ENCODE results near the gene ERN1. TPM values are rescaled to one million over a fixed set of nuclear protein-coding genes. Genes with fewer than 3 reads are reported as not detected.

Gene ERN1
- total and polyA plus RNA-seq, 2 of the 8 experiments (the other 6 are each of a cell fraction or from before 2014, with no cell fraction given) = 1.8 to 3.9 TPM

- Histone ChIP-seq H2BK5ac (ENCODE audit: low read depth, low read length) (no peak overlapping the region), H3K9me3 (ENCODE audit: insufficient read depth in 2 of 2, low read depth in 1 of 2, low read length in 1 of 2) (no peaks in the 10 kb centered on the region), H4K91ac (replicated peaks; ENCODE audit: insufficient read length, low read length) (no peak overlapping the region), H2BK20ac (ENCODE audit: low read length) (no peak overlapping the region), H3K27me3 (replicated peaks in 1 of 4; ENCODE audit: control insufficient read depth in 3 of 4, extremely low read depth in 1 of 4, insufficient read depth in 3 of 4, low read length in 3 of 4) (no peaks in the 10 kb centered on the region), H3K79me1 (ENCODE audit: low read depth, low read length) (no peaks in the 10 kb centered on the region), H3K23me2 (ENCODE audit: low read depth, low read length) (no peaks in the 10 kb centered on the region; the same call in 1 of the 2 replicates), H2BK120ac (replicated peaks; ENCODE audit: low read depth, low read length) (no peak overlapping the region), H3K4me2 (ENCODE audit: insufficient read depth in 1 of 2, low read depth in 2 of 2, low read length in 2 of 2) (no peak overlapping the region), H3K14ac (ENCODE audit: insufficient read length) (no peak overlapping the region), H3K56ac (replicated peaks; ENCODE audit: insufficient read length, low read depth, low read length) (no peak overlapping the region), H4K20me1 (replicated peaks in 1 of 2; ENCODE audit: control insufficient read depth in 1 of 2, insufficient read depth in 2 of 2, low read length in 2 of 2) (no peaks in the 10 kb centered on the region), H3K18ac (ENCODE audit: extremely low read depth, low read length) (no peak overlapping the region), H2BK15ac (ENCODE audit: low read length) (no peak overlapping the region), H4K8ac (ENCODE audit: extremely low read depth, insufficient read depth, low read length) (no peak overlapping the region), H3K27ac (ENCODE audit: low read depth, low read length) (no peak overlapping the region), H3K79me2 (ENCODE audit: control insufficient read depth in 1 of 2, insufficient read depth in 2 of 2, low read length in 2 of 2) (no peaks in the 10 kb centered on the region), H3K4me3 (ENCODE audit: extremely low read depth in 1 of 4, insufficient read depth in 2 of 4, low read depth in 3 of 4, low read length in 4 of 4) (no peak overlapping the region), H3K4ac (replicated peaks; ENCODE audit: insufficient read length, low read depth, low read length) (no peak overlapping the region), H3K9ac (replicated peaks in 1 of 4; ENCODE audit: extremely low read depth in 1 of 4, low read depth in 3 of 4, low read length in 3 of 4) (no peak overlapping the region), H3K23ac (ENCODE audit: insufficient read length) (no peak overlapping the region), H2AK5ac (ENCODE audit: low read depth, low read length) (no peak overlapping the region), H4K5ac (ENCODE audit: insufficient read length, low read depth, low read length) (no peak overlapping the region), H3K4me1 (replicated peaks in 1 of 4; ENCODE audit: control insufficient read depth in 3 of 4, insufficient read depth in 4 of 4, low read length in 3 of 4) (peaks cover 0 to 2% (median 0%) of the 10 kb centered on the region in 4 experiments; a peak in 1 of 7 replicates), H2AFZ (ENCODE audit: low read length) (no peak overlapping the region), H3K36me3 (ENCODE audit: control insufficient read depth in 2 of 4, insufficient read depth in 4 of 4, low read length in 3 of 4) (peaks cover 0 to 6% (median 1%) of the 10 kb centered on the region in 4 experiments; a peak in 5 of 8 replicates), H2BK12ac (ENCODE audit: low read depth, low read length) (no peak overlapping the region)
- DNase-seq (ENCODE audit: low read depth in 1 of 2, low spot score in 2 of 2) (no peak), FAIRE-seq (no peak)
- CTCF ChIA-PET (ENCODE audit: partially characterized antibody) = interaction anchor here (0.6 kb wide), 1 partner anchor 336 kb away, joined by 3 read pairs; no protein-coding TSS in a partner anchor
- POLR2A ChIA-PET (ENCODE audit: partially characterized antibody) = interaction anchor here (1.1 to 1.9 kb wide), 2 partner anchors 16 to 111 kb away, joined by 3 to 5 read pairs; partner anchors contain the start of gene TEX2
- WGBS, 2 experiments (ENCODE audit: extremely low coverage in 1 of 2, insufficient coverage in 1 of 2, insufficient read length in 1 of 2, insufficient replicate concordance in 2 of 2, low coverage in 1 of 2, low lambda C conversion rate in 2 of 2, missing lambda C conversion rate in 1 of 2) = 93% methylated on average over 7 of the region's 7 CpGs; no CpG with 5 or more reads in 1 of the 2 experiments
- TF ChIP-seq RNF2 (IDR thresholded peaks at IDR 0.05; ENCODE audit: borderline replicate concordance, low read depth, low read length, missing control alignments, poor library complexity, severe bottlenecking) (no peak), RAD21 (IDR thresholded peaks at IDR 0.05 in 1 of 2, conservative IDR thresholded peaks at IDR 0.05 in 1 of 2; ENCODE audit: low read depth in 2 of 2, low read length in 2 of 2) (no peak), SUZ12 (IDR thresholded peaks at IDR 0.05; ENCODE audit: low read length) (no peak), HDAC6 (IDR thresholded peaks at IDR 0.05; ENCODE audit: low read depth, low read length) (no peak), YY1 (IDR thresholded peaks at IDR 0.05; ENCODE audit: low read depth, low read length) (no peak), SP2 (IDR thresholded peaks at IDR 0.05; ENCODE audit: low read length) (no peak)
These were observed 22.6 kb upstream of the ERN1 start for GRCh38 chr17:64152428-64153125.
